Liver (tissue), 9 donors: ENCODE measurements around the gene TCOF1. TPM values are rescaled to one million over a fixed set of nuclear protein-coding genes. Genes with fewer than 3 reads are reported as not detected.

Experiments
- DNase-seq: peaks from one replicate; pipeline ENCODE4 v3.0.0-alpha.2; 2017; ENCODE audit warnings: low spot score
- H3K27ac ChIP-seq, 2 donors: one replicate each; pipeline ENCODE4 v1.7.0; 2013; ENCODE audit warnings: inconsistent platforms in 2 of 2, low read length in 2 of 2, control low read depth in 1 of 2, low read depth in 1 of 2, mild to moderate bottlenecking in 1 of 2
- H3K27me3 ChIP-seq, 4 donors: one replicate each; pipeline versions ENCODE4 v1.6.1 to v1.7.0; 2013; ENCODE audit warnings: low read length in 3 of 4, inconsistent platforms in 1 of 4, mild to moderate bottlenecking in 1 of 4, moderate library complexity in 1 of 4; ENCODE audit not compliant: control insufficient read depth in 4 of 4, insufficient read depth in 4 of 4
- H3K36me3 ChIP-seq, 4 donors: one replicate each; pipeline versions ENCODE4 v1.6.1 to v1.7.0; 2013; ENCODE audit warnings: low read length in 3 of 4, mild to moderate bottlenecking in 3 of 4, low read depth in 1 of 4, moderate library complexity in 1 of 4; ENCODE audit not compliant: control insufficient read depth in 4 of 4, insufficient read depth in 3 of 4
- H3K4me1 ChIP-seq, 4 donors: one replicate each; pipeline versions ENCODE4 v1.6.1 to v1.7.0; 2013; ENCODE audit warnings: low read length in 3 of 4, mild to moderate bottlenecking in 3 of 4, moderate library complexity in 1 of 4; ENCODE audit not compliant: control insufficient read depth in 4 of 4, insufficient read depth in 4 of 4
- H3K4me3 ChIP-seq, 3 donors: one replicate each; pipeline versions ENCODE4 v1.6.1 to v1.7.0; 2013; ENCODE audit warnings: low read length in 3 of 3, control low read depth in 1 of 3, low read depth in 1 of 3, mild to moderate bottlenecking in 1 of 3
- H3K9ac ChIP-seq, 2 donors: one replicate each; pipeline ENCODE4 v1.7.0; 2013; ENCODE audit warnings: low read length in 2 of 2, mild to moderate bottlenecking in 2 of 2, moderate library complexity in 2 of 2, control low read depth in 1 of 2, low read depth in 1 of 2
- H3K9me3 ChIP-seq, 4 donors: one replicate each; pipeline versions ENCODE4 v1.6.1 to v1.7.0; 2013; ENCODE audit warnings: low read length in 3 of 4; ENCODE audit not compliant: control insufficient read depth in 4 of 4
- ATF3 ChIP-seq: IDR thresholded peaks from 2 replicates; pipeline ENCODE4 v1.6.1; 2016; ENCODE audit warnings: antibody characterized with exemption
- CTCF ChIP-seq: fragments of 150-350 bp; IDR thresholded peaks from 2 replicates; pipeline ENCODE4 v1.5.1; 2017; ENCODE audit warnings: improper control_type of control experiment, low read depth, low read length; ENCODE audit not compliant: missing input control
- EGR1 ChIP-seq, 2 donors: IDR thresholded peaks; 2 replicates each; pipeline ENCODE4 v1.6.1; 2016 to 2018; ENCODE audit warnings: antibody characterized with exemption in 2 of 2, low read depth in 2 of 2
- FOXA1 ChIP-seq: IDR thresholded peaks from 2 replicates; pipeline ENCODE4 v1.6.1; 2016; ENCODE audit warnings: antibody characterized with exemption
- FOXA2 ChIP-seq: IDR thresholded peaks from 2 replicates; pipeline ENCODE4 v1.6.1; 2016; ENCODE audit warnings: antibody characterized with exemption
- GABPA ChIP-seq, 2 donors: IDR thresholded peaks in 1 of 2; conservative IDR thresholded peaks in 1 of 2; 2 replicates each; pipeline ENCODE4 v1.6.1; 2016; ENCODE audit warnings: antibody characterized with exemption in 2 of 2, mild to moderate bottlenecking in 1 of 2, moderate library complexity in 1 of 2
- HNF4A ChIP-seq, 2 donors: conservative IDR thresholded peaks; 2 replicates each; pipeline ENCODE4 v1.6.1; 2016; ENCODE audit warnings: antibody characterized with exemption in 2 of 2, mild to moderate bottlenecking in 2 of 2
- HNF4G ChIP-seq: IDR thresholded peaks from 2 replicates; pipeline ENCODE4 v1.6.1; 2016; ENCODE audit warnings: antibody characterized with exemption
- JUND ChIP-seq, 2 donors: IDR thresholded peaks; 2 replicates each; pipeline ENCODE4 v1.6.1; 2016; ENCODE audit warnings: antibody characterized with exemption in 2 of 2
- NR2F2 ChIP-seq: IDR thresholded peaks from 2 replicates; pipeline ENCODE4 v1.6.1; 2016; ENCODE audit warnings: antibody characterized with exemption
- RAD21 ChIP-seq, 2 donors: IDR thresholded peaks; 2 replicates each; pipeline ENCODE4 v1.6.1; 2016; ENCODE audit warnings: antibody characterized with exemption in 2 of 2, mild to moderate bottlenecking in 2 of 2
- REST ChIP-seq: IDR thresholded peaks from 2 replicates; pipeline ENCODE4 v1.6.1; 2016; ENCODE audit warnings: antibody characterized with exemption, mild to moderate bottlenecking
- RXRA ChIP-seq, 2 donors: IDR thresholded peaks; 2 replicates each; pipeline ENCODE4 v1.6.1; 2017 to 2018; ENCODE audit warnings: antibody characterized with exemption in 2 of 2, mild to moderate bottlenecking in 1 of 2
- SP1 ChIP-seq: IDR thresholded peaks from 2 replicates; pipeline ENCODE4 v1.6.1; 2018; ENCODE audit warnings: antibody characterized with exemption, mild to moderate bottlenecking
- TAF1 ChIP-seq: conservative IDR thresholded peaks from 2 replicates; pipeline ENCODE4 v1.6.1; 2016; ENCODE audit warnings: antibody characterized with exemption, mild to moderate bottlenecking
- YY1 ChIP-seq: IDR thresholded peaks from 2 replicates; pipeline ENCODE4 v1.6.1; 2016; ENCODE audit warnings: antibody characterized with exemption, mild to moderate bottlenecking
- ZBTB33 ChIP-seq: IDR thresholded peaks from 2 replicates; pipeline ENCODE4 v1.6.1; 2016; ENCODE audit warnings: antibody characterized with exemption
- WGBS: extraction: QIAGEN DNeasy Blood & Tissue Kit; methylation state at CpG from one replicate; pipeline ENCODE4 v1.1.7; 2013; 5-methylcytosine and 5-hydroxymethylcytosine counted together
- polyA plus RNA-seq, 2 donors: library from polyadenylated mRNA; stranded (reverse) in 1 of 2; unstranded in 1 of 2; fragments of 200-250 nt in 1 of 2; fragments of >200 nt in 1 of 2; fragmentation: Nextera tagmentation in 1 of 2; extraction: Ambion mirVana in 1 of 2; gene quantifications; one replicate each; pipeline versions ENCODE4 v1.2.1 to v1.2.3, GENCODE V29; 2013 to 2015
- total RNA-seq, 2 donors: library from RNA; depleted of rRNA; stranded (reverse); fragments of >200 nt; gene quantifications; one replicate each; pipeline ENCODE4 v1.2.3, GENCODE V29; 2014
- TF ChIP-seq, protein P1 (sequence below): IDR thresholded peaks from 2 replicates; pipeline ENCODE4 v1.6.1; 2016; ENCODE audit warnings: antibody characterized with exemption
- donor health status: healthy.
- donor health status: healthy.
- donor health status: healthy.
- donor health status: healthy.
- donor health status: healthy.

TCOF1 gene
- total and polyA plus RNA-seq, 4 donors: 3.2 to 8.5 (median 6.4) TPM

GRCh38 chr5:150402229-150402773, 44.8 kb downstream of the TCOF1 start (continued):
- no peak for TF ChIP-seq CTCF

GRCh38 chr5:150402901-150403342, 45.4 kb downstream of the TCOF1 start:
- TF ChIP-seq GABPA (IDR thresholded peaks at IDR 0.05 in 1 of 2, conservative IDR thresholded peaks at IDR 0.05 in 1 of 2): no peak
- no peak for TF ChIP-seq REST
- TF ChIP-seq FOXA1: no peak
- TF ChIP-seq CTCF: no peak
- no peak for TF ChIP-seq YY1
- no peak for TF ChIP-seq HNF4G
- TF ChIP-seq TAF1: no peak
- TF ChIP-seq RAD21 (IDR thresholded peaks at IDR 0.05): no peak
- no peak for TF ChIP-seq RXRA (IDR thresholded peaks at IDR 0.05)
- TF ChIP-seq JUND (IDR thresholded peaks at IDR 0.05): no peak
- no peak for TF ChIP-seq HNF4A (conservative IDR thresholded peaks at IDR 0.05)
- TF ChIP-seq, protein P1, sequence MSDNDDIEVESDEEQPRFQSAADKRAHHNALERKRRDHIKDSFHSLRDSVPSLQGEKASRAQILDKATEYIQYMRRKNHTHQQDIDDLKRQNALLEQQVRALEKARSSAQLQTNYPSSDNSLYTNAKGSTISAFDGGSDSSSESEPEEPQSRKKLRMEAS: no peak
- no peak for TF ChIP-seq NR2F2
- TF ChIP-seq EGR1 (IDR thresholded peaks at IDR 0.05; ENCODE audit: low read depth in 2 of 2): no peak
- no peak for TF ChIP-seq ATF3
- no peak for TF ChIP-seq FOXA2
- no peak for TF ChIP-seq SP1
- TF ChIP-seq ZBTB33: no peak
- H3K9me3 ChIP-seq: no peaks in the 10 kb centered on the region
- no peak overlapping the region for H3K4me3 ChIP-seq
- 90% methylated on average over 12 of the region's 12 CpGs for WGBS
- H3K36me3 ChIP-seq: peaks cover 0 to 37% (median 22%) of the 10 kb centered on the region in 4 donors
- H3K27ac ChIP-seq: no peak overlapping the region
- peaks cover 0 to 2% (median 0%) of the 10 kb centered on the region in 4 donors for H3K4me1 ChIP-seq
- no peaks in the 10 kb centered on the region for H3K27me3 ChIP-seq
- no peak overlapping the region for H3K9ac ChIP-seq
- DNase-seq: no peak
